NCI-H345 (cell line): ENCODE data around the gene ARHGAP26.

Experiments
- DNase-seq: peaks from one replicate; lab custom pipeline; 2025; lab: John Stamatoyannopoulos, UW

ARHGAP26 gene

DNA sequence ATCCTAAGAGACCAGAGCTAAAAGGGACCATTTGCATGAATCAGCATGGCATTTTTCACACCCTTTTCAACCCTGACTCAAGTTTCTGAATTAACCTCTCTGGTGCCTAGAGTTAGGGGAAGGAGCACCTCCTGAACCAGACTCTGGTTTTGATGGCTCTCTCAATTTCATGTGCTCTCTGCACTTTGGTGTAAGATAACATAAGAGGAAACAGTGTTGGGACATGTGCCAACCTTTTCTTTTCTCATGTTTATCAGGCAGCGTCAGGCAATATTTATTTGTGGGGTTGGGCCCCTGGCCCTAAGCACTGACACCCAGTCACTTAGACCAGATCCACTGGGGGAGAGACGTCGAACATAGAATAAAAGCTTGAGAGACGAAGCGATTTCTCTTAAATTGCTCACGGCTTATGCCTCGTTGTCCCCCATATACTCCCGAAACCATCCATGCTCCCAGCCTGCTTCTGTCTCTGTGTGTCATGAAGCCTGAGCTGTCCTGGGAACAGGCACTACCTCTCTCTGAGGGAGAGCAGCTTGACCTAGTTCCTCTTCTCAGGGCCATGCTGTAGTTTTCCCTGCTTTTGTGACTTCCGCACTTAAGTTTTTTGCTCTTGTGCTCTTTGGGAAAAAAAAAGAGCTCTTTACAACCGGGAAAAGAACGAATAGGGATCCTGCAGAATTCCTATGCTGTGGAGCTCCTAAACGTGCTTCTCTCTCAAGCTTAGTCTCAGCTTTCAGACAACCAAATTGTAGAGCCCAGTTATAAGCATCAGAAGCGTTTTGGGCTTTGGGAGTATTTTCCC is 437.6 kb downstream of the ARHGAP26 start:
- peak; percentile 69 for DNase-seq

DNA sequence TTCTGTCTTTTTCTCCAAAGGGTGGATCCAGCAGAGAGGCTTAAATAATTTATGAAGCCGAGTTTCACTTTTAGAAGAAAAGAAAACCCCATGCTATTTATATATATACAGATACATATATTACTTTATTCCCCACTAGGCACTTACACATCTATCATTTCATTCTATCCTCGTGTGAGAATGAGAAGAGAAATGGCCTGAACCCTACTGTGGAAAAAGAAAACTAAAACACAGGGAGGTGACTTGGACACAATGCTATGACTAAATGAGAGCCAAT is 438.1 kb downstream of the ARHGAP26 start:
- no peak for DNase-seq

DNA sequence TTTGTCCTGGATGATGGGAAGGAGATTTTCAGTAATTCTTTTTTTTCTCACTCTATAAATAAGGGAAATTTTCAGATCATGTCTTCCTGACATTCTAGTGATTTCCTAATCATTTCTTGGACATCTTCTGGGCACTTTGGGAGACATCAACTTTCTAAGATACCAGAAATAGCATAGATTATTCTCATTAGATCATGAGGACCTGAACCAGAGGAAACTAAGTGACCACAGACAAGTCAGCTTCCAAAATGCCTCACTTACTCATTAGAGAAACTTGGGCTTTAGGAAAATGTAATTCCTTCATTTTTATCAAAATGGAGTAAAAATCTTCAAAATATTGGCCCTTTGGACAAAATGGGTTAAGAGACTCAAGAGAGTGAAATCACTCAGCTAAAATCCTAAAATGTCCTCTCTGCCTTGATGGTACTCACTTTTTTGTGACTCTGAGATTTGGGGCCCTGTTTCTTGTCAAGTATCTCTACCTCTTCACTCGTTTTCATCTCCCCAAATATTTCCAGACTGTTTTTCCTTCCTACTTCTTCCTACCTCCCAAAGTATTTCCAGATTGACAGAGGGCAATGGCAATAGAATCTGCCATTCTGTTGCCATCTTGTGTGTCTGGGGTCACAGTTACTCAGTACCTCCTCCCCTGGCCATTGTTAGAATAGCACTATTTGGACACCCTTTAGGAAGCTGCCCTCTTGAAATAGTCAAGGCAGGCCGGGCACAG is 438.8 kb downstream of the ARHGAP26 start:
- no peak for DNase-seq

DNA sequence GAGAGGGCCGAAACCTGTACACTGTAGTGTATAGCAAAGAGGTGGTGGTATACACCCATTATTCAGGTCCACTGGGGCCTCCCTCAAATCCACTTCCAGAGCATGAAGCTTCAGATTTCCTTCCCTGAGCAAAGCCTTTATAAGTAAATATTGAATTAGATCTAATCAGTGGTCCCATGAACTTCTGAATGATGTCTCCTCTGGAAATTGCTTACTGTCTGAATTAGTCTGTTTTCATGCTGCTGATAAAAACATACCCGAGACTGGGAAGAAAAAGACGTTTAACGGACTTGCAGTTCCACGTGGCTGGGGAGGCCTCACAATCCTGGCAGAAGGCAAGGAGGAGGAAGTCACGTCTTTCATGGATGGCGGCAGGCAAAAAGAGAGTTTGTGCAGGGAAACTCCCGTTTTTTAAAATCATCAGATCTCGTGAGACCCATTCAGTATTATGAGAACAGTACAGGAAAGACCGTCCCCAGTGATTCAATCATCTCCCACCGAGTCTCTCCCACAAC is 439.8 kb downstream of the ARHGAP26 start:
- DNase-seq, result no peak

DNA sequence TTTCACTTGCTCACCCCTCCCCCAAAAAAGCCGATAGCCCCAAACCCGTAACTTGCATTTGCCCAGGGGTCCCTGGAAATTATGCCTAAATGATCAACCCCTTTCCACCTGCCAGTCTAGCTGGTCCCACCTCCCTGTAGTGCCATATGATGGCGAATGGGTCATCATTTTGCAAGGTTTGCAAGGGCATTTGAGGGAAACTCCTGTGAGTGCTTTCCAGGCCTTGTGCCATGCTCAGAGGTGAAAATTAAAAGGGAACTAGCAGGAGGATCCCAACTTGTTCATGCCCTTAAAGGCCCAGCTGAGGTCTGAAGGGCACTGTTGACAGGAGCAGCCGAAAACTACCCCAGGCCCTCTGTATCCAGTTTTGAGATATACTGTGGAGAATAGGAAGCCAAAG is 440.4 kb downstream of the ARHGAP26 start:
- DNase-seq, result no peak

DNA sequence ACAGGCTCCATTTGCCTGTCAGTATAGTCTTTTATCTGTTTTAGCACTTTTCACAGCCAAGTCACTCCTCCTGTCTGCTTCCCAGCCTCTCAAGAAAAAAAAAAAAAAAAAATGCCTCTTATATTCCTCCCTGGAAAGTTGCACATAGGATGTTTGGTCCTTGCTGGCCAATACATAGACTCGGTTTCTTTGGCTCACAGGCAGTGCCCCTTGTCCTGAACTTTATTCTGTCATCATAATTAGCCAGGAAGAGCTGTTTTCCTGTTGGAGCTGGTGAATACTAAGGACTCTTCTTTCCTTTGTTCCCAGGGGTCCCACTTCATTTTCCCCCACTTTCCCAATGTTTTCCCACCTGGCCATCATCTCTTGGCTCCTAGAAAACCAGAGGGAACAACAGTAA is 442.1 kb downstream of the ARHGAP26 start:
- DNase-seq, result no peak

DNA sequence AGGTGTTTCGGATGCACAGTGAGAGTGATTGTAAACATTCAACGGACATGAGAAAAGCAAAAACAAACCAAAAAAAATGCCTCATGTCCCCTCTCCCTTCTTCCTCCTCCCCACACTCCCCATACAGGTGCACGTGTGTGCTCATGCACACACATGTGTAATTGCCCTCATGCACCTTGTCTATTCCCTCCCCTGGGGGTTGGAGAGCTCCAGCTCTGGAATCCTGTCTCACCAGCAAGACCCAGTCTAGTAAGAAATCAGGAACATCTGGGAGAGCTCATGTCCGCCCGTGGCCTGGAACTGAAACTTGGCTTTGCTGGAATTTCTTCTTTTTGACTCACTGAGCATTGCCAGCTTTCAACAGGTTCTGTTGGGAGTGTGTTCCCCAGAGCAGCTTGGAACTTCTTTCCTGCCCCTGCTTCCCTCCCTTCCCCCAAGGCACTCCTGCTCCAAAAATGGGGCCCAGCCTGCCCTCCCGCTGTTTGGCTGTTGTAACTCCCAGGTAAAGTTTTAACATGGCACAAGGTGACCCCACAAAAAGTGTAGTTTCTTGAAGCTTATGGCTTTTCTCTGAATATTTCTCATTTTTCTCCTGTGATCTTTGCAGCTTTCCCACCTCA is 443.2 kb downstream of the ARHGAP26 start:
- no peak for DNase-seq

DNA sequence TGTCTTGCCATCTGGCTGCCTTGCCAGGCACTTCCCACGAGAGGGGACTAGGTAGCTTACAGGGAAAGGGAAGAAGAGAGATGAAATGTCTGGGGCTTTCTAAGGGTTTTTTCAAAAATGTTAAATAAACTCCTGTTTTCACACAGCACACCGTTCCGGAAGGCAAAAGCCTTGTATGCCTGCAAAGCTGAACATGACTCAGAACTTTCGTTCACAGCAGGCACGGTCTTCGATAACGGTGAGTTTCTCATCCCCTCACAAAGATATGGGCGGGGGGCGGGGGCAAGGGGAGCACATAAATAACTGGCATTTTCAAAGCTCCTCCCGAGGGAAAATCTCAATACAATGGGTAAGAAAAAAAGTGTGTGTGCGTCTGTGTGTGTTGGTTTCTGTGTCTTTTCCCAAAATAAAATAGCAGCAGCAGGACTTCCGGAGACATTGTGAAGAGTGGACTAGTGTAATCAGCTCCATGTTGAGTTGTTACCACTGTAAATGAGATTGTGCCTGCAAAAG is 443.7 kb downstream of the ARHGAP26 start:
- DNase-seq, result no peak

DNA sequence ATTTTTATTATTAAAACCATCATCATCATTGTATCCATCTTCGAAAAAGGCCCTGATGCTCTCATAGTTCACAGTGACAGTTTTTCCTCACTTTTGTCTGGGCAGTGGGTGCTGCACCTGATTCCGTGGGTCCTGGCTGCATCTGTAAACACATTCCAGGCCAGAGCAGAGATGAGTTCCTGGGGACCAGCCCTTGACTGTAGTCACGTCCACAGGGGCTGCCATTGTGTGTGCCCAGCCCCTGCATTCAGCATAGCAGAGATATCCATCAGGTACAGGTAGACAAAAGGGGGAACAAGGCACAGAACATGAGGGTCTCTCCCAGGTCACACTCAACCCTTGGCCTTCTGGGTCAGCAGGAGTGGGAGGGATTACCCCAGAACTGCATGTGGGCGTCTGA is 444.3 kb downstream of the ARHGAP26 start:
- no peak for DNase-seq

DNA sequence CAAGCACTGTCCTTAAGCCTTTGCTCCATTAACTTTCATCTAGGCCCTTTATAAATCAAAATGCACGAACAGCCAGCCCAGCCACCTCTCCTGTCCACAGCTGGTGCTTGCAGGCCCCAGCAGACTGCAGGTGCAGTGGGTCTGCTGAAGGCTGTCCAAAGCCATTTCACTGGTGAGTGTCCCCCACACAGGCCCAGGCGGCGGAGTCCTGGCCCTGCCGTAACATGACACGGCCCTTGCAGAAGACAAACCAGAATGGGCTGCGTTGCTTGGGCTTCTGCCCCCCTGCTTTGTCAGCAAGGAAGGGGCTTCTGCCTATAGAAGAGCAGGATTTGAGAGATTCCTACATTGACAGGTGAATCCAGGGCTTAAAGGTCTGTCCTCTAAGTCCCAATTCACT is 444.7 kb downstream of the ARHGAP26 start:
- DNase-seq, result no peak

DNA sequence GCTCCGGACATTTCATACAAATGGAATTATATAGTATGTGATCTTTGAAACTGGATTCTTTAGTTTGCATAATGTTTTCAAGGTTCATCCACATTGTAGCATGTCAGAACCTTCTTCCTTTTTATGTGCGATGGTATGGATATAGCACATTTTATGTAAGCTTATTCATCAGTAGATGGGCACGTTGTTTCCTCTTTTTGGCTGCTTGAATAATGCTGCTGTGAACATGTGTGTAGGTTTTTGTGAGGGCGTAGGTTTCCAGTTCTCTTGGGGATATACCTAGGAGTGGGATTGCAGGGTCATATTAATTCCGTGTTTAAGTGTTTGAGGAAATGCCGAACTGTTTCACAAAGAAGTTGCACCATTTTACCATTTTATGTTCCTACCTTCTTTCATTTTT is 445.5 kb downstream of the ARHGAP26 start:
- no peak for DNase-seq

DNA sequence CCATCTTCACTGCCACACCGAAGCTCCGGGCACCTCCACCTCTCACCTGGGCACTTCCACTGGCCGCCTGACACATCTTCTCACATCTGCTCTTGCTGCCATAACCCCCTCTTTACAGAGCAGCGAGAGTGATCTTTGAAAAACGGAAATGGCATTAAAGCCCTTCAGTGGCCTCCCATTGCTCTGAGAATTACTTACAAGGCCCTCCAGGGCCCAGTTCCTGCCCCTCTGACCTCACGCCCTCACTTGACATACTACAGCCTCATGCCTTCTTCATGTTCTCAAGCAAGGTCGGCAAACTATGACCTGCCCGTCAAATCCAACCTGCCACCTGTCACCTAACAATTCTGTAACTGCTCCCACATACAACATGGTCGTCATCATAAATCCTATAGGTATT is 446.0 kb downstream of the ARHGAP26 start:
- DNase-seq, result no peak

DNA sequence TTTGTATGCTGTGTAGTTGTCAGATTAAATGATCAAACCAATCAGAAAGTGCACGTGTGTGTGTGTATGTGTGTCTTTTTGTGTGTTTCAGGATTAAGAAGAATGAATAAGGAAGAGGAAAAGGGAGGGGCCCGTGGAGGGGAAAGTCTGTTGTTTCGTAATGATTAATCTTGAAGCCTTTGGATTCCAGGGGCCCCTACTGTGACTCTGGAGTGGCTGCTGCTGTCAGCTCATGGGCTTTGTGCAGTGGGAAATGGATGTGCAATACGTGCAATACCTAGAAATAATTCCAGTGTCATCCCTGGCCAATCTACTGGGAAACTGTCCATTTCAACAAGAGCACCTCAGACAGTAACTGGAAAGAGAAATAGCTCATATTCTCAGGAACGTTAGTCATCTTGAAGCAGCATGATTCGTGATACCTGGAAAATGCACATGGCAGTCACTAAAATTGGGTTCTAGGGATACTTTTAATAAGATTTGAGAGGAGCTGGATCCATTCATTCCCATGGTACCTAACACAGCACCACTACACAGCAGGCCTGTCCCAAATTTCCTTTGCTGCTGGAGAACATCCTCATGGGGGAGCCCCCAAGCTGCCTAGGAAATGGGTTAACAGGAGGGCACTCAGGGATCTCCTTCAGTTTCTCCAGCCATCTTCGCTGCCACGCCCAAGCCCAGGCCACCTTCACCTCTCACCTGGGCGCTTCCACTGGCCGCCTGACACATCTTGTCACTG is 447.1 kb downstream of the ARHGAP26 start:
- DNase-seq, result no peak

DNA sequence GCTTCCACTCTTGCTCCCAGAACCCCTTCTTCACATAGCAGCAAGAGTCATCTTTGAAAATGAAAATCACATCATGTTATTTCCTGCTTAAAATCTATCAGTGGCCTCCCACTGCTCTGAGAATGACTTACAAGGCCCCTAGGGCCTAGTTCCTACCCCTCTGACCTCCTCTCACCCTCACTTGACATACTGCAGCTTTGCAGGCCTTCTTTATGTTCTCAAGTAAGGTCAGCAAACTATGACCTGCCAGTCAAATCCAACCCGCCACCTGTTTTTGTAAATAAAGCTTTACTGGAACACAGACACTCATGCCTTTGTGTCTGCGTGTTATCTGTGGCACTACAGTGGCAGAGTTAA is 447.6 kb downstream of the ARHGAP26 start:
- DNase-seq, result no peak

DNA sequence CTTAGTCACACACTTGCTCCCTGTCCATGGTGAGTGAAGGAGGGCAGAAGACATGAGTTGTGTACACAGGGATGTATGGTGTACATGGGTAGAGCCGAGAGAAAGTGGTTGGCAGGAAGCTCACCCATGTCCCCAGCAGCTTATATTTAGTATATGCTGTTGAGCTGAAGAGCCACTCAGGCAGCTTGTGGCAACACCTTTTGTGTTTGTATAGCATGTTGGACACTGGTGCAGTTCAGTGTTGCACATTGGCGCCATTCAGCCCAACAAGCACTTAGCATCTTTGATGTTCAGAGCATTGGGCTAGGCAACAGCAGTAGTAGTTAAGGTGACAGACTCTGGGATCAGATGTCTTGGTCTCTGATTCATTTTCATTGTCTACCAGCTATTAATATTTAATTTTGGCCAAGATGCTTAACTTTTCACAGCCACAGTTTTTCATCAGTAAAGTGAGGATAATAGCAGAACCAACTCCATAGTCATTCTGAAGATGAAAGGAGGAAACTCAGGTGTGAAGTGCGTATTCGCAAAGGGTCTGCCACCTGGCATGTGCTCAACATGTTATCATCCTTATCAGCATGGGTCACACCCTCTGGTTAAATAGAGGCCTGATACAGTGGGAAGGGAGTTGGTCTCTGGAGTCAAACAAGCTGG is 448.5 kb downstream of the ARHGAP26 start:
- DNase-seq, result peak; percentile 76

DNA sequence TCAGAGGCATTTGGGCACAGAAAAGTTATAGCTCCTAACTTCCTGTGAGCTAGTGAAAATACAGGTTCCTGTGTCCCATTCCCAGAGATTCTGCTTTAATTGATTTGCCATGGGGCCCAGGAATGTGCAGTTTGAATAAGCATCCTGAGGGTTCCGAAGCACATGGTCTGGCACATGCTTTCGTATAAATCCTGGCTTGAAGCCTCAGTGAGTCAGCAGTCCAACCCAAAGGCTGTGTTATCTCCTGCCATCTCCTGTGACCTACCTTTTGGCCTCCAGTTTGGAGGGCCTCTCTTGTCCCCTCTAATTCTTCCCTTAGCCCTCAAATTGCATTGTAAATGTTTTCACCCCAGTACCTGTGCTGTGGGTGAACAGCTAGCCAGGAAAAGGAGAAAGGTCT is 449.5 kb downstream of the ARHGAP26 start:
- DNase-seq, result no peak

DNA sequence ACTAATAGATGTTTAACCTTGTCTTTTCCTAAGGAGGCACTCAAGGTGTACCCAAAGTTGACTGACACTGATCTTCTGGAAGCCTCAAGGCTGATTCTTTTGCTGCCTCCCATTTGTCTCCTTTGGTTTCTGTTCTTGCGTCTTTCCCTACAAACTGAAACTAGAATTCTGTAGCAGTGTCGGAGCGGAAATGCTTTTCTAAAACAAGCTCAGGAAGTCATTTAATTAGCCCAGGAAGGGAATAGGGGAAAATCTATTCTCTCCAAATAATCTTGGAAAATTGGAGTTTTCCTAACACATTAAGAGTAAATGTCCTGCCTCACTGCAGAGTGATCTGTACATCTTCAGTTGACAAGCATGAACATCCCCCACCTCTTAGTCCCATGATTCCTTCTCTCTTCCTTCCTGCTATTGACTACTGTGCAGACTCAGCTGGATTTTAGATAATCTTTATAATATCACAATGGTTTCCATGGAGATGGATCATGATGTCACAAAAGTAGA is 450.6 kb downstream of the ARHGAP26 start:
- no peak for DNase-seq

DNA sequence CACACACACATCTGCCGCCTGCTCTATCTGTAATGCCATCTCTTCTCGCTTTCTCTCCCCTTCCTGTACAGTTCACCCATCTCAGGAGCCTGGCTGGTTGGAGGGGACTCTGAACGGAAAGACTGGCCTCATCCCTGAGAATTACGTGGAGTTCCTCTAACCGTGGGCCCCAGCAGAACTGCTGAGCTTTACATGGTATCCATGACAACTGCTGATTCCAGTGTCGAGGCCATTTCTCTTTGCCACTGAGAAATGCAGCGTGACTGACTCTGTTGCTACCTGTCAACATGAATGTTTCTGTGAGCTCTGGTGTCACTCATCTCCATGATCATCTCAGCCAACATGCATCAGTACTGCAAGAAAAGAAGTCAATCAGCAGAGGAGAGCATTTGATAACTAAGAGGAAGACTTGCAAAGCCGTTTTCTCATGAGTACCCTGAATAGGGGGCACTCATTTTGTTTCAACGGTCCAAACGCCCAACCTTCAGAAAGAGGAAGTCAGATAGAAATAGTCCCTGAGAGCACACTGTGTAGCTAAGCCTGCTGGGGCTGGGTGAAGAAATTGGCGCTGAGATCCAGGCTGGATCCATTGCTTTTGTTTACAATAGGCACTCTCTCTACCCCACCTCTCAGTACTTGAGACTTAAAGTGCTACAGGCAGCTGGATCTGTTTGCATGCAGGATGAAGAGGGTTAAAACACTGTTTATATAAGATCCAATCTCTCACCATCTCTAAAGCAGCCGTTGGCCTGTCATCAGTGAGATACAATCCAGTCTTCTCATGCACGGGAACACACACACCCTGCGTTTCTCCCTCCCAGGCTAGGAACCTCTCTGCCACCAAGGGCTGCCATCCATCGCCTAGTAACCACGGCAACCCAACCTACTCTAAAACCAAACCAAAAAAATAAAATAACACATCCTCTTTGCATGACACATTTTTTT is 452.4 kb downstream of the ARHGAP26 start:
- DNase-seq, result peak; percentile 97

DNA sequence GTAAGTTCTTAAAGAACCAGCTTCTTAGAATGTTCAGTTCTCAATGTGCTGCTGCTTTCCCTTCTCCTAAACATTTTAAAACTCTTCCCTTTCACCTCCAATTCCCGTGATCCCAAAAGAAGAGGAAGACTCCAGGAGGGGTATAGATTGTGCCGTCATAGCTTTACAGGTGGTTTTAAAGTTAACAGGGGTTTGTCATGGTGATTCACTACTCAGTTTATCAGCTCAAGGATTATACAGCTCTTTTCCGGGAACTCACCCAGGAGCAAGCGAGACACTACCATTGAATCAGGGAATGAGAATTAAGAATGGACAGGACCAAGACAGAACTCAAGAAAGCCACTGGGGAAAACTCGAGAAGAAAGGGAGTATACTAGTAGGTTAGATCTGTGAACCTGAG is 454.5 kb downstream of the ARHGAP26 start:
- no peak for DNase-seq

DNA sequence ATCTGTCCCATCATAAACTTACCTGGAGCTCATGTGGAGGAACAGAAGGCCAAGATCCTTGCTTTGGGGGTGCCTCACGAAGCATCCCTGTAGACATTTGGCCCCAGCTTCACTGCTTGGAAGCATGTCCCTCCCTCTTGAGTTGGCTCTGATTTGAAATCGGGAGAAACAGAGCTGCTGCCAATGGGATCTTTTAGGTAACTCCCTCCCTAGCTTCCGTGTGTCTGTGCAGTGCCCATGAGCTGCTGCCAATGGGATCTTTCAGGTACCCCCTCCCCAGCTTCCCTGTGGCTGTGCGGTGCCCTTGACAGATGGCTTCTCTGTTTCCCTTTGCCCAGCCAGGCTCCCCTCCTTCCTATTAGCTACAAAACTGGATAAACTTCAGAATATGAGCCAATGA is 455.3 kb downstream of the ARHGAP26 start:
- no peak for DNase-seq
